GM19351 (cell line): ENCODE data around the gene UPF1.

ENCODE experiments used
- ATAC-seq: cut with Tn5 transposase; IDR thresholded peaks from one replicate; pipeline ENCODE4 v1.9.1; 2021; ENCODE audit warnings: mild to moderate bottlenecking, moderate library complexity; ENCODE audit not compliant: unreplicated experiment

Gene UPF1

DNA sequence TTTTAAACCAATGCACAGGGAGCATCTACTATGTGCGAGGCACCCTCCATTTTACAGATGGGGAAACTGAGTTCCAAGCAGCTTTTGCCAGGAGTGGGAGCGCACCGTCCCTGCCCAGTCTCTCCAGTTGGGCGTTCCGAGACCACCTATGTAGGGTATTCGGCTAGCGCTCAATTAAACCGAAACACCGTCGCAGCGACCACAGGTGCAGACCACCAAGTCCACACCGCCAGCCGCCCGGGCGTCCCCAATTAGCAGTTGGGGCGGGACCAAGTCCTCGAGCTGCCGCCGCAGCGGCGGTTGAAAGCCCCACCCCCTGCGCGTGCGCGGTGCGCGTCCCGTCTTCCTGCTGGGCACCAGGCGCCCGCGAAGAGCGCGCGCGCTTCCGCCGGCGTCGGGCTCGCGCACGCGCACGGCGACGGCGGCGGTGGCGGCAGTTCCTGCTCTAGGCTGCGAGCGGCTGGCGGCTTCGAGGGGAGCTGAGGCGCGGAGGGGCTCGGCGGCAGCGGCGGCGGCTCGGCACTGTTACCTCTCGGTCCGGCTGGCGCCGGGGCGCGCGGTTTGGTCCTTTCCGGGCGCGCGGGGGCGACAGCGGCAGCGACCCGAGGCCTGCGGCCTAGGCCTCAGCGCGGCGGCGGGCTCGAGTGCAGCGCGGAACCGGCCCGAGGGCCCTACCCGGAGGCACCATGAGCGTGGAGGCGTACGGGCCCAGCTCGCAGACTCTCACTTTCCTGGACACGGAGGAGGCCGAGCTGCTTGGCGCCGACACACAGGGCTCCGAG, at the start of gene UPF1:
Gene UPF1 (plus strand): TSS at position 436 of the 782 bp plus-strand sequence. CDS start 251 bp downstream, at position 687.
- ATAC-seq, result peak; percentile 70

DNA sequence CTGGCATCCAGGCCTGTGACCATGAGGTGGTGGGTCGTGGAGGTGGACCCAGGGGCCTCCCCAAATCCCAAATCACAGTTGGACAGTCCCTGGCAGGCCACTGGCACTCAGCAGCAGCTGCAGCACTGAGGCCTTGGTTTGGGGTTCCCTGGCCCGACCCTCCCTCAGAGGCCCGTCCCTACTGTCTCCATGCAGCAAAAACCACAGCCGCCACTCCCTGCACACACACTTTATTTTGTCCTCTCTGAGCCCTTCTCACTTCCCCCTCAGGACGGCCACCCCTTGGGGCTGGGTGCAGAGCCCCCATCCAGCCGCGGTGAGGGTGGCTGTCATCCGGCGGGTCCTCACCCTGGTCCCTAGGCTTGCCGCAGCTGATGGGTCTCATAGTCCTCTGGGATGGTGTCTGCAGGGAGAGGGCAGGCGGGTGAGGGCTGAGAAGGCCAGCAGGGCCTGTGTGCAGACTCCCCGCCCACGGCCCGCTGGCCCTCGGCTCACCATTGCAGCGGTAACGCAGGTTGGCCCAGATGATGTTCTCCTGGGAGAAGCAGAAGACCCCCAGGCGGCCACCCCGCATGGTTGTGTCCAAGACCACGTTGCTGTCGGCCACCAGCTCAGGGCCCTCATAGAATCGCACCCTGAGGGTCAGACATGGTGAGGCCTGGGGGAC, 49.1 kb upstream of the UPF1 start:
- no peak for ATAC-seq

GRCh38 chr19:18783958-18784785, 47.6 kb upstream of the UPF1 start:
- ATAC-seq, result no peak

DNA sequence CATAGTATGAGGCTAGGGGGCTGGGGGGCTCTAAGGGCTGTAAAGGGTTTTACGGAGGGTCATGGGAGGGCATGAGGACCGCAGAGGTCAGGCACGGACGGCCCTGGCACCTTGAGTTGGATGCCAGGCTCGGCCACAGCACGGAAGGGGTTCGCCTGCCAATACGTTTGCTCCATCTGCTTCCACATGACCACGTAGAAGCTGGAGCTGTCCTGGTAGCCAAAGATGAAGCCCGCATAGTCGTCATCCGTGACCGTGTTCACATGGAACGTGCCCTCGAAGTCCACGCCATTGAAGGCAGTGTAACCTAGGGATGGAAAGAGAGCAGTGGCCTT, 47.0 kb upstream of the UPF1 start:
- ATAC-seq, result no peak

GRCh38 chr19:18785179-18786124, 46.3 kb upstream of the UPF1 start:
- no peak for ATAC-seq

DNA sequence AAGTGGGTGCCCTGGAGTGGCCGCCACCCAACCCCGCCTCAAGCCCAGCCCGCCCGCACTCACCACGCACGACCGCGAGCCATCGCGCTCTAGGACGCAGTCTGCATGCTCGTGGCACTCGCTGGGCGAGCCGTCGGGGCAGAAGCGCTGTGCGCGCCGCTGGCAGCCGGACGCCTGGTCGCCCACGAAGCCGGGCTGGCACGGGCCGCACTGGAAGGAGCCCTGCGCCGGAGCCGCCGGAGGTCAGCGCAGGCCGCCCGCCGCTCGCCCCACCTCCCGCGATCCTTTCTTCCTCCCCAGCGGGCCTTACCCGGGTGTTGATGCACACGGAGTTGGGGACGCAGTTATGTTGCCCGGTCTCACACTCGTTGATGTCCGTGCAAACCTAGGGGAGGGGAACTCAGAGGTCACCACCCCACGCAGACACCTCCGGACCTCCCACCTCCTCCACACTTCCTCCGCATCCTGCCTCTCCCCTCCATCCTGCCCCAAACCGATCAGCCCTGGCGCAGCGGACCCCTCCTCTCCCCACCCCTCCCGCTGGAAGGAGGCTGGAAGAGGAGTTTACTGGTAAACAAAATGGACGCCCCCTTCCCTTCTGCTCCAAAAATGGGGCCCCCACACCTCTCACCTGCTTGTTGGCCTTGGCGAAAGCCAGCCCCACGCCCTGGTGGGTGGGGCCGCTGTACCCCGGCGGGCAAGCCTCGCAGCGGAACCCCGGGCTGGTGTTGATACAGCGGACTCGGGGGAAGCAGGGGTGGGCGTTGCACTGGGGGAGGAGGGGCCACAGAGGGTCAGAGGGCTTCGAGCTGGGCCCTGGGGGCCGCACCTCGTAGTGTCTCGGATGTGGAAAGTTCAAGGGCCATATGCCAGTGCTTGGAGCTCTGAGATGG, 43.0 kb upstream of the UPF1 start:
- no peak for ATAC-seq

DNA sequence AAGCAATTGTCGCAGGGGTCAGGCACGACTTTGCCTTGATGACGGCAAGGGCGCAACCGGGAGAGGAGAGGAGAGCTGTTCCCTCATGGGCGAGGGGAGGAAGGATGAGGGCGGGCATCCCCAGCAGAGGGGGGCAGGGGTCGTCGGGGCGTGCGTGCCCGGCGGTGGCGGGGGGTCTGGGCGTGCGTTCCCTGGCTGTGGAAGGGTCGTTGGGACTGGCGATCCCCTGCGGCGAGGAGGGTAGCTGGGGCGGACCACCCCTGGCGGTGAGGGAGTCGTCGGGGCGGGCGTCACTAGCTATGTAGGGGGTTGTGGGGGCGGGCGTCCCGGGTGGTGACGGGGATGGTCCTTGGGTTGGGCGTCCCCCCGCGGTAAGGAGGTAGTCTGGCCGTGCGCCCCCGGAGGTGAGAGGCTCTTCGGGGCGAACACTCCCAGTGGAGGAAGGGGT, 42.3 kb upstream of the UPF1 start:
- ATAC-seq, result no peak

DNA sequence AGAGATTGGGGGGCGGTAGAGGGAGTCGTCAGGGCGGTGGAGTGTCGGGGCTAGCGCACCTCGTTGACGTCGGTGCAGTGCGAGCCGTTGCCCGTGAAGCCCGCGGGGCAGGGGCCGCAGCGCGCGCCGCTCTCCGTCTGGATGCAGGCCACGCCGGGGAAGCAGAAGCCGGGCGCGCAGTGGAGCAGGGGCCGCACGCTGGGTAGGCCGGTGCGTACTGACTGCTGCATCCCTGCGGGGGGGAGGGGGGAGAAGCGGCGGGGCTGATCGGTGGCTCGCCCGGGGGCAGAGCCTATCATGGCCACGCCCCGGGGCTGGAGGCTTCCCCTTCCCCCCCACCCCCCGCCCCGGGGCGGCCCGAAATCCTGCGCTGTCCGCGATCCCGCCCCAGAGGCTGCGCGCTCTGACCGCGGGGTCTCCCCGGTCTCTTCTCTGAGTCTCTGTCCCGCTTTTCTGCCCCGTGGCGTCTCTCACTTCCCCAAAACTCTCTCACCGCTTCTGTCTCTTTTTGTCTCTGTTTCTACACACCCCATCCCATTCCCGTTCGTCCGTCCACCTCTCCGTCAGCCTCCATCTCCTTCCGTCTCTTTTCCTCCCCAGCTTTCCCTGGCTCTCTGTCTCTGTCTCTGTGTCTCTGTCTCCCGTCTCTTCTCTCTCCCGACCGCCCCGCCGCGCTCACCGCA, 41.7 kb upstream of the UPF1 start:
- no peak for ATAC-seq

- no peak for ATAC-seq
Measured at GRCh38 chr19:18790566-18791314, 41.0 kb upstream of the UPF1 start, which contains the start of gene COMP. TSS of gene COMP (minus strand) at chr19:18791305. CDS start at chr19:18791269, 36 bp downstream.

- no peak for ATAC-seq
Measured at GRCh38 chr19:18791315-18791678, 40.5 kb upstream of the UPF1 start.

- no peak for ATAC-seq
Measured at GRCh38 chr19:18792661-18793060, 39.1 kb upstream of the UPF1 start.

- no peak for ATAC-seq
Measured at GRCh38 chr19:18793144-18794028, 38.4 kb upstream of the UPF1 start.

DNA sequence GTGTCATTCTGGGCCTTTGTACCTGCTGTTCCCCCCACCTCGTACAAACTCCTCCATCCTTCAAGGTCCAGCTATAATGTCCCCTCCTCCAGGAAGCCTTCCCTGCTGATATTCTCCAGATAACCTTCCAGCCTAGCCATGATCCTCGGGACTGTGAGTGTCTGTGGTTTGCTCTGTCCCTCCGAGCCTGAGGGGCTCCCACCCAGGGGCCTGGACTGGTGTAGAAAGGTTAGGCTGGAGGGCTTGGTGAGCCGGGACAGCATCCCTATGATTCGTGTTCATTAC, 37.8 kb upstream of the UPF1 start:
- ATAC-seq, result no peak

- ATAC-seq, result no peak
Measured at GRCh38 chr19:18794692-18795091, 37.1 kb upstream of the UPF1 start.

GRCh38 chr19:18795540-18795939, 36.2 kb upstream of the UPF1 start:
- no peak for ATAC-seq

DNA sequence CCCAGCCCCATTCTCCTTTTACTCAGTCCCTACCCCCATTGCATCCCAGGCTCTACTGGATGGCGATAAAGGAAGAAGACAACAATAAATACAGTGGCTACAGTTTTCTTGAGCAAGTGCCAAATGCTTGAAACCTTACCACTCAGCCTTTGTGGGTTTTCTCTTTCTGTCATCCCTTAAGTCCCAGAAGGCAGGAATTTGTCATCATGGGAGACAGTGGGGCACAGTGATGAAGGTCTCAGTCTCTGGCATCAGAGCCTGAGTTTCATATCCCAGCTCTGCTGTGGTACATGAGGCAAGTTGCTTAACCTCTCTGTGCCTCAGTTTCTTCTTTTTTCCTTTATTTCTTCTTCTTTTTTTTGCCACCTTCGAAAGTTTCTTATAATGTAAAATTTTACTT, 35.5 kb upstream of the UPF1 start:
- ATAC-seq, result no peak
